ENCODE data around the gene RTP5. TPM values are rescaled to one million over a fixed set of nuclear protein-coding genes. Genes with fewer than 3 reads are reported as not detected.

RTP5 gene
- total and polyA plus RNA-seq, 2 of the 8 experiments (the other 6 are each of a cell fraction or from before 2014, with no cell fraction given) = not detected

GRCh38 chr2:241910604-241911520 is 41.3 kb downstream of the RTP5 start:
- TF ChIP-seq EGR1 (IDR thresholded peaks at IDR 0.05; ENCODE audit: borderline replicate concordance, low read depth, low read length) = no peak
- TF ChIP-seq, protein P1, sequence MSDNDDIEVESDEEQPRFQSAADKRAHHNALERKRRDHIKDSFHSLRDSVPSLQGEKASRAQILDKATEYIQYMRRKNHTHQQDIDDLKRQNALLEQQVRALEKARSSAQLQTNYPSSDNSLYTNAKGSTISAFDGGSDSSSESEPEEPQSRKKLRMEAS (IDR thresholded peaks at IDR 0.05) = 0 out of 2 replicates have a peak, but pooled peaks have one; percentile 13
- Histone ChIP-seq H3K14ac (ENCODE audit: insufficient read length) (no peak overlapping the region), H2BK120ac (replicated peaks; ENCODE audit: low read depth, low read length) (no peak overlapping the region), H4K91ac (replicated peaks; ENCODE audit: insufficient read length, low read length) (peak overlapping the region; percentile 30), H3K36me3 (ENCODE audit: control insufficient read depth in 2 of 4, insufficient read depth in 4 of 4, low read length in 3 of 4) (no peaks in the 10 kb centered on the region), H3K79me1 (ENCODE audit: low read depth, low read length) (no peaks in the 10 kb centered on the region), H4K20me1 (replicated peaks in 1 of 2; ENCODE audit: control insufficient read depth in 1 of 2, insufficient read depth in 2 of 2, low read length in 2 of 2) (peaks cover 0 to 3% of the 10 kb centered on the region in 2 experiments), H3K23ac (ENCODE audit: insufficient read length) (no peak overlapping the region), H3K79me2 (ENCODE audit: control insufficient read depth in 1 of 2, insufficient read depth in 2 of 2, low read length in 2 of 2) (no peaks in the 10 kb centered on the region), H3K4me2 (ENCODE audit: insufficient read depth in 1 of 2, low read depth in 2 of 2, low read length in 2 of 2) (no peak overlapping the region), H2BK15ac (ENCODE audit: low read length) (no peak overlapping the region; the same call in 1 of the 2 replicates), H4K5ac (ENCODE audit: insufficient read length, low read depth, low read length) (no peak overlapping the region), H3K4me1 (replicated peaks in 1 of 4; ENCODE audit: control insufficient read depth in 3 of 4, insufficient read depth in 4 of 4, low read length in 3 of 4) (peaks cover 0 to 6% (median 5%) of the 10 kb centered on the region in 4 experiments; a peak in 3 of 7 replicates), H3K56ac (replicated peaks; ENCODE audit: insufficient read length, low read depth, low read length) (no peak overlapping the region), H2AK5ac (ENCODE audit: low read depth, low read length) (no peak overlapping the region), H2BK20ac (ENCODE audit: low read length) (no peak overlapping the region), H4K8ac (ENCODE audit: extremely low read depth, insufficient read depth, low read length) (no peak overlapping the region; the same call in 1 of the 2 replicates), H2BK5ac (ENCODE audit: low read depth, low read length) (no peak overlapping the region), H3K27ac (ENCODE audit: low read depth, low read length) (no peak overlapping the region), H3K27me3 (replicated peaks in 1 of 4; ENCODE audit: control insufficient read depth in 3 of 4, extremely low read depth in 1 of 4, insufficient read depth in 3 of 4, low read length in 3 of 4) (no peaks in the 10 kb centered on the region), H3K4me3 (ENCODE audit: extremely low read depth in 1 of 4, insufficient read depth in 2 of 4, low read depth in 3 of 4, low read length in 4 of 4) (no peak overlapping the region), H2AFZ (ENCODE audit: low read length) (no peak overlapping the region), H3K9me3 (ENCODE audit: insufficient read depth in 2 of 2, low read depth in 1 of 2, low read length in 1 of 2) (peaks cover 0 to 7% of the 10 kb centered on the region in 2 experiments; a peak in 1 of 4 replicates), H3K18ac (ENCODE audit: extremely low read depth, low read length) (no peak overlapping the region), H2BK12ac (ENCODE audit: low read depth, low read length) (no peak overlapping the region; the same call in 1 of the 2 replicates), H3K23me2 (ENCODE audit: low read depth, low read length) (peaks cover 4% of the 10 kb centered on the region; the same call in 1 of the 2 replicates), H3K4ac (replicated peaks; ENCODE audit: insufficient read length, low read depth, low read length) (no peak overlapping the region), H3K9ac (replicated peaks in 1 of 4; ENCODE audit: extremely low read depth in 1 of 4, low read depth in 3 of 4, low read length in 3 of 4) (no peak overlapping the region)
- 84% methylated on average over 26 of the region's 26 CpGs; no CpG with 5 or more reads in 1 of the 2 experiments for WGBS, 2 experiments (ENCODE audit: extremely low coverage in 1 of 2, insufficient coverage in 1 of 2, insufficient read length in 1 of 2, insufficient replicate concordance in 2 of 2, low coverage in 1 of 2, low lambda C conversion rate in 2 of 2, missing lambda C conversion rate in 1 of 2)
- peak in 1 of 2 experiments; percentile 37 for DNase-seq (ENCODE audit: low read depth in 1 of 2, low spot score in 2 of 2)
- ChIA-PET CTCF (ENCODE audit: partially characterized antibody) (interaction anchor here (0.6 to 1.3 kb wide), 3 partner anchors 13 to 811 kb away, joined by 3 read pairs; no protein-coding TSS in a partner anchor), POLR2A (ENCODE audit: partially characterized antibody) (no interaction called here)
- FAIRE-seq = no peak
